Germinal center (tissue), 1 donor: ENCODE results near the gene BNC2.
"Not testable (repeated sequence)": the region's sequence is repeated elsewhere in the genome, so short reads cannot be mapped to it uniquely, and the experiment has no call there.

ENCODE experiments used
- DNase-seq: peaks from one replicate; pipeline ENCODE4 v3.0.0; 2012; ENCODE audit warnings: mixed read lengths, low spot score

Gene BNC2

GRCh38 chr9:16500386-16500785 is 370.1 kb downstream of the BNC2 start:
- DNase-seq: no peak

- DNase-seq: no peak
Observed at GRCh38 chr9:16499892-16500291, 370.6 kb downstream of the BNC2 start.

GRCh38 chr9:16496908-16497307 is 373.6 kb downstream of the BNC2 start:
- no peak for DNase-seq

GRCh38 chr9:16487915-16488314 is 382.6 kb downstream of the BNC2 start:
- no peak for DNase-seq

- DNase-seq: no peak
Observed at GRCh38 chr9:16485575-16486321, 384.7 kb downstream of the BNC2 start.

GRCh38 chr9:16485160-16485559 is 385.3 kb downstream of the BNC2 start:
- DNase-seq: no peak

- DNase-seq: no peak
Observed at GRCh38 chr9:16484744-16485143, 385.7 kb downstream of the BNC2 start.

GRCh38 chr9:16484180-16484579 is 386.3 kb downstream of the BNC2 start:
- DNase-seq: no peak

- DNase-seq: no peak
Observed at GRCh38 chr9:16482764-16483163, 387.7 kb downstream of the BNC2 start.

- not testable (repeated sequence) for DNase-seq
Observed at GRCh38 chr9:16480584-16480983, 389.9 kb downstream of the BNC2 start.

GRCh38 chr9:16475996-16476395 is 394.5 kb downstream of the BNC2 start:
- no peak for DNase-seq

- DNase-seq: no peak
Observed at GRCh38 chr9:16475257-16475656, 395.2 kb downstream of the BNC2 start.

GRCh38 chr9:16469184-16469583 is 401.3 kb downstream of the BNC2 start:
- no peak for DNase-seq

- DNase-seq: no peak
Observed at GRCh38 chr9:16461851-16462250, 408.6 kb downstream of the BNC2 start.

GRCh38 chr9:16461137-16461840 is 409.2 kb downstream of the BNC2 start:
- no peak for DNase-seq

GRCh38 chr9:16460696-16461095 is 409.8 kb downstream of the BNC2 start:
- DNase-seq: no peak

GRCh38 chr9:16459421-16460148 is 410.9 kb downstream of the BNC2 start:
- no peak for DNase-seq

GRCh38 chr9:16458696-16459420 is 411.6 kb downstream of the BNC2 start:
- DNase-seq: no peak

- DNase-seq: no peak
Observed at GRCh38 chr9:16455842-16456241, 414.6 kb downstream of the BNC2 start.

- DNase-seq: no peak
Observed at GRCh38 chr9:16453390-16453789, 417.1 kb downstream of the BNC2 start.

GRCh38 chr9:16450578-16450977 is 419.9 kb downstream of the BNC2 start:
- no peak for DNase-seq

GRCh38 chr9:16450043-16450442 is 420.4 kb downstream of the BNC2 start:
- no peak for DNase-seq
